ENCODE results near the gene TET1.

GRCh38 chr10:68633816-68634466 lies 73.8 kb downstream of the TET1 start:
- TF ChIP-seq CTCF (conservative IDR thresholded peaks at IDR 0.05; ENCODE audit: low read length) (no peak), EZH2phosphoT487 (IDR thresholded peaks at IDR 0.05; ENCODE audit: borderline replicate concordance, low read depth, low read length) (no peak)
